Endodermal cell (in vitro differentiated cells): Measurements from ENCODE around the gene ENPP7. TPM values are rescaled to one million over a fixed set of nuclear protein-coding genes. Genes with fewer than 3 reads are reported as not detected.
A peak's percentile ranks its signal among the peaks of the same experiment; 100 is the strongest.

Experiments used
- DNase-seq: peaks from one replicate; pipeline ENCODE4 v3.0.0-alpha.2; 2017
- H3K27ac ChIP-seq: 2 replicates; pipeline ENCODE4 v1.5.1; 2013; ENCODE audit warnings: mild to moderate bottlenecking, low read depth, low read length, moderate library complexity
- H3K27me3 ChIP-seq: 2 replicates; pipeline ENCODE4 v1.6.1; 2013; ENCODE audit warnings: mild to moderate bottlenecking, low read length, moderate library complexity; ENCODE audit not compliant: insufficient read depth, control insufficient read depth, poor library complexity, severe bottlenecking
- H3K36me3 ChIP-seq: 2 replicates; pipeline ENCODE4 v1.7.0; 2013; ENCODE audit warnings: mild to moderate bottlenecking, low read length, moderate library complexity; ENCODE audit not compliant: control insufficient read depth, insufficient read depth
- H3K4me1 ChIP-seq: one replicate; pipeline ENCODE4 v1.7.0; 2013; ENCODE audit warnings: low read length; ENCODE audit not compliant: control insufficient read depth, insufficient read depth
- H3K4me3 ChIP-seq: 2 replicates; pipeline ENCODE4 v1.5.1; 2013; ENCODE audit warnings: mild to moderate bottlenecking, low read length, moderate library complexity
- H3K9ac ChIP-seq: 2 replicates; pipeline ENCODE4 v1.6.1; 2013; ENCODE audit warnings: mild to moderate bottlenecking, low read length, moderate library complexity; ENCODE audit not compliant: poor library complexity, severe bottlenecking; ENCODE audit errors: extremely low read depth
- H3K9me3 ChIP-seq: 2 replicates; pipeline ENCODE4 v1.6.1; 2013; ENCODE audit warnings: mild to moderate bottlenecking, low read length, moderate library complexity; ENCODE audit not compliant: control insufficient read depth
- H3K27ac Mint-ChIP-seq: 2 replicates; pipeline ENCODE4 v1.8.0; 2020; ENCODE audit warnings: mixed read lengths
- H3K27me3 Mint-ChIP-seq: 2 replicates; pipeline ENCODE4 v1.8.0; 2021; ENCODE audit warnings: mild to moderate bottlenecking, mixed read lengths; ENCODE audit not compliant: insufficient read depth
- H3K36me3 Mint-ChIP-seq: 2 replicates; pipeline ENCODE4 v1.8.0; 2020; ENCODE audit warnings: low read depth, mixed read lengths
- H3K4me1 Mint-ChIP-seq: 2 replicates; pipeline ENCODE4 v1.8.0; 2020; ENCODE audit warnings: mixed read lengths
- H3K4me3 Mint-ChIP-seq: 2 replicates; pipeline ENCODE4 v1.8.0; 2020; ENCODE audit warnings: mild to moderate bottlenecking, moderate library complexity, mixed read lengths
- H3K9me3 Mint-ChIP-seq: 2 replicates; pipeline ENCODE4 v1.8.0; 2020; ENCODE audit warnings: mild to moderate bottlenecking, mixed read lengths
- CTCF ChIP-seq: fragments of 200-600 bp; sonication (generic); conservative IDR thresholded peaks from 2 replicates; pipeline ENCODE4 v1.5.0; 2021; ENCODE audit warnings: antibody characterized with exemption, mild to moderate bottlenecking
- WGBS, 2 experiments: methylation state at CpG; one replicate each; pipeline versions ENCODE4 v1.1.5 to v1.1.7; 2013; ENCODE audit warnings: missing lambda C conversion rate in 2 of 2, mixed read lengths in 1 of 2; ENCODE audit not compliant: insufficient coverage in 1 of 2, insufficient read length in 1 of 2; 5-methylcytosine and 5-hydroxymethylcytosine counted together
- total RNA-seq, 2 donors: library from RNA; stranded (reverse); fragmentation: NEBNext Ultra II Directional in 1 of 2; extraction: Animal tissue kit (Norgen Biotek cat#: 25700) in 1 of 2; gene quantifications; 2 replicates in 1 of 2; 3 replicates in 1 of 2; pipeline ENCODE4 v1.2.1, GENCODE V29; 2021

ENPP7 gene
- total RNA-seq, 2 donors from 2014 or later: not detected

- H3K4me3 ChIP-seq: no peak overlapping the region
- Mint-ChIP-seq H3K27ac (no peak overlapping the region), H3K27me3 (peaks cover 1% of the 10 kb centered on the region), H3K4me3 (no peak overlapping the region), H3K36me3 (no peaks in the 10 kb centered on the region), H3K9me3 (peaks cover 2% of the 10 kb centered on the region), H3K4me1 (peaks cover 4% of the 10 kb centered on the region)
- no peaks in the 10 kb centered on the region for H3K36me3 ChIP-seq
- TF ChIP-seq CTCF: no peak
- no peaks in the 10 kb centered on the region for H3K27me3 ChIP-seq
- 90% methylated on average over 3 to 10 of the region's 10 CpGs for WGBS, 2 experiments
- no peak for DNase-seq
- no peak overlapping the region for H3K27ac ChIP-seq
- H3K9me3 ChIP-seq: no peaks in the 10 kb centered on the region
- no peaks in the 10 kb centered on the region for H3K4me1 ChIP-seq
- H3K9ac ChIP-seq: no peak overlapping the region
Observed at GRCh38 chr17:79722787-79723186, 8.0 kb upstream of the ENPP7 start.

- Histone ChIP-seq H3K9me3 (no peaks in the 10 kb centered on the region), H3K9ac (no peak overlapping the region), H3K4me1 (no peaks in the 10 kb centered on the region), H3K36me3 (no peaks in the 10 kb centered on the region), H3K4me3 (no peak overlapping the region), H3K27me3 (no peaks in the 10 kb centered on the region), H3K27ac (no peak overlapping the region)
- no peaks in the 10 kb centered on the region for H3K27me3 Mint-ChIP-seq
- TF ChIP-seq CTCF: no peak
- peak overlapping the region; percentile 91 for H3K27ac Mint-ChIP-seq
- peak overlapping the region; percentile 41 for H3K4me3 Mint-ChIP-seq
- peak; percentile 98 for DNase-seq
- WGBS, 2 experiments: 52 to 65% methylated on average over 12 to 22 of the region's 22 CpGs
- H3K4me1 Mint-ChIP-seq: peaks cover 5% of the 10 kb centered on the region
- no peaks in the 10 kb centered on the region for H3K36me3 Mint-ChIP-seq
- no peaks in the 10 kb centered on the region for H3K9me3 Mint-ChIP-seq
Observed at GRCh38 chr17:79728169-79728907, 2.4 kb upstream of the ENPP7 start.

GRCh38 chr17:79728908-79729471 lies 1.8 kb upstream of the ENPP7 start:
- no peak for DNase-seq
- no peaks in the 10 kb centered on the region for H3K36me3 ChIP-seq
- H3K4me3 ChIP-seq: no peak overlapping the region
- 87 to 92% methylated on average over 17 to 26 of the region's 26 CpGs for WGBS, 2 experiments
- peaks cover 5% of the 10 kb centered on the region for H3K4me1 Mint-ChIP-seq
- TF ChIP-seq CTCF: no peak
- no peak overlapping the region for H3K4me3 Mint-ChIP-seq
- no peaks in the 10 kb centered on the region for H3K9me3 Mint-ChIP-seq
- no peaks in the 10 kb centered on the region for H3K27me3 Mint-ChIP-seq
- no peak overlapping the region for H3K27ac Mint-ChIP-seq
- H3K27ac ChIP-seq: no peak overlapping the region
- no peaks in the 10 kb centered on the region for H3K36me3 Mint-ChIP-seq
- H3K4me1 ChIP-seq: no peaks in the 10 kb centered on the region
- no peaks in the 10 kb centered on the region for H3K9me3 ChIP-seq
- no peaks in the 10 kb centered on the region for H3K27me3 ChIP-seq
- H3K9ac ChIP-seq: no peak overlapping the region
